Fibroblast of skin of left biceps (primary cell): ENCODE results near the gene HLA-E.
A peak's percentile ranks its signal among the peaks of the same experiment; 100 is the strongest.
"Not testable (repeated sequence)": the region's sequence is repeated elsewhere in the genome, so short reads cannot be mapped to it uniquely, and the experiment has no call there.

Experiments used
- DNase-seq, 2 experiments: peaks; one replicate each; pipeline ENCODE4 v3.0.0-alpha.2; 2013; ENCODE audit warnings: low read depth in 2 of 2

The HLA-E gene

DNA sequence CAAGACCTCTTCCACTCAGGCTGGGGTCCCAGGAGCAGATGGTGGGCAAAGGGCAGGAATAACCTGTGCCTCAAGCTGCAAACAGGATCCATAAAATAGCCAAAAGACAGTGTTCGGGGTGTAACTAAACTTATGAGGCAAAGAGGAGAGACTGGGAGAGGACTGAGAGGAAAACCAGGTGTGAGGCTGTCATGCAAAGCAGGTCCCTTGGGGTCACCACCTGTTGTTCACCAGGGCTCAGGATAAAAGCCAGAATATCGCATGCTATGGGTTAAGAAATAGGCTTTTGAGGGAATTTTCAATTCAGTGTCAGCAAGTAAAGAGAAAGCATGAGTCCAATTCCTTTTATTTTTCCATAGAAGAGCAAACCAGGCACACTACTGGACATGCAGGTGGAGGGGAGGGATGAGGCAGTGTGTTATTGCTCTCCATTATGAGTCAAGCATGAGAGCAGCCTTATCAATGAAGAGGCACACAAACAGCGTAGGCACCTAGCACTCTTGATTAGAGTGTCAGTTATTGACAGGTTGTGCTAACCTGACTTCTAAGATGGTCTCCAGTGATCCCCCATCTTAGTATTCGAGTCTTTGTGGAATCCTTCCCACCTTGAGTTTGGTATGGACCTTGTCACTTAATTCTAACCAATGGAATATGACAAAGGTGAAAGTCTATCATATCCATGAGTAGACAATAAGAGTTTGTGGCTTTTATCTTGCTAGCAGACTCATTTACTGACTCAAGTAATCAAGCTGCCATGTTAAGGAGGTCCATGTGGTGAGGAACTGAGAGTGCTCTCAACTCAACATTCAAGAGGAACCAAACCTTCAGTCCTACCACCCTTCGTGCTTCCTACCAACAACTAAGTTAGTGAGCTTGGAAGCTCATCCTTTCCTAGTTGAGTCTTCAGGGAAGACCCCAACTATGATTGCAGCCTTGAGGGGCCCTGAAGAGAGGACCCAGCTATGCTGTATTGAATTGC is 18.8 kb downstream of the HLA-E start:
- no peak for DNase-seq

DNA sequence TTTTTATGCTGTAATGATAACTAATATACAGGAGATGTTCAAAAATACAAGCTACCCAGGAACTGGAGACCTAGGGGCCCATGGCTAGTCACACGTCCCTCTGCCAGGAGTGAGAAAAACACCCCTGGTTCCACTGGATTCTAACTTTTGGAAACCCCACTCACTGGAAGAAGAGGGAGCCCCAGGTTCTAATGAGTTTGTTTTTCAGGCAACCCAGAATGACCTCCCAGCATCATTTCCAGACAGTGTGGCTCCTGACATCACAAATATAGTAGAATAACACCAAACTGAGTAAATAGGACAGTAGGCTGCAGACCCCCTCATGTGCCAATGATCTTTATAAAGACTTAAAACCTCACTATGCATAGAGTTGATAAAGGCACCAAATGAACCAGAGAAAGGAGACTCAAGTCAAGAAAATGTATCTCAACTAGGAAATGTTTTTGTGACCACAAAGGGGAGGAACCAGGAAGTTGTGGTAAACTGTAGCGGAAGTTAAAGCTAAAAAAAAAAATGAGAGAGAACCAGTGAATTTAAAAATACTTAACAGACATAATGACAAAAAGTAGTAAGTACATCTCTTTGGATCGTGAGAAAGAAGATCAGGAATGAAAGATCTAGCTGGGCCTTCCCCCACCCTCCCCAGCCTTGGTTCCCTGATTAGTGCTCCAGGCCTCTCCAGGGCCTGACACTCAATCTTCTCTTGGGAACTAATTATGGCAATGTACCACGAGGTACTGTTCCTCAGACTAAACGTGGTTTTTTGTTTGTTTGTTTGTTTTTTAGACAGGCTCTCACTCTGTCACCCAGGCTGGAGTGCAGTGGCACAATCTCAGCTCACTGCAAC is 19.8 kb downstream of the HLA-E start:
- DNase-seq: no peak

DNA sequence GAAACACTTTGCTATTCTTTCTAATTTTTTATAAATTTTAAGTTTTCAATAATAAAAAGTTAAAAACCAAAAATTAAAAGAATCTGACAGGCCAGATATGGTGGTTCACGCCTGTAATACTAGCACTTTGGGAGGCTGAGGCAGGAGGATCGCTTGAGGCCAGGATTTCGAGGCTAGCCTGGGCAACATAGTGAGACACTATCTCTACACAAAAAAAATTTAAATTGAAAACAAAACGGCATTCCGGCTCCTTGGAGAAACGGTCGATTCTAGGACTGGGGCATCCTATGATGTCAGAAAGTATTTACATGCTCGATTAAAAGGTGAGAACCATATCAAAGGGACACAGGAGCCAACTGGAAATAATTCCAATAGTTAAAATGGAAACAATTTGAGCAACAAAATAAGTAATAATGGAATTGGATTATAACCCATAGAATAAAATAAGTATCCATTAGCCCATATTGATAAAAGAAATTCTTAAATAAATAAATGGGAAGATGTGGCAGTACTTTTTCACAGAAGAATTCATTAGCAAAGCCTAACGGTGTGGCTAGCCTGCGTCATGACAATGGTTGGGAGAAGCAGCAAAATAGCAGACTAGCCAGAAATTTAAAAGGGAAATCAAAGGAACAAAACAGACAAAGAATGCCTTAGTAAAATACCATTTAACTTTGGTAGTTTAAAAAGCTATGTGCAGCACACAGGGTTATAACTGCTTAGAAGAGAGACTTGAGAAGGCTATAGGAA is 21.3 kb downstream of the HLA-E start:
- no peak for DNase-seq

DNA sequence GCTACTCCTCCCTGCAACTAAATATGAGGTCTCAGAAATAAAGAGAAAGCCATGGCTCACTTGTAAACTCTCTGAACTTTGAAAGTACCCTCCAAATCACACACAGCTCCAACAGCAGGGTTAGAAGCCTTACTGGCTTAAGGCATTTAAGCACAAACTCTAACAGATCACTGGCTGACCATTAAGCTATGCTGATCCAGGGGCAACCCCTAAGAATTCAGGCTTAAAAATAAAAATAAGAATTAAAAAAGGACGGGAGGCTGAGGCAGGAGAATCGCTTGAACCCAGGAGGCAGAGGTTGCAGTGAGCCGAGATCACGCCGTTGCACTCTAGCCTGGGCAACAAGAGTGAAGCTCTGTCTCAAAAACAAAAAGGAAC is 21.8 kb downstream of the HLA-E start:
- DNase-seq: no peak

DNA sequence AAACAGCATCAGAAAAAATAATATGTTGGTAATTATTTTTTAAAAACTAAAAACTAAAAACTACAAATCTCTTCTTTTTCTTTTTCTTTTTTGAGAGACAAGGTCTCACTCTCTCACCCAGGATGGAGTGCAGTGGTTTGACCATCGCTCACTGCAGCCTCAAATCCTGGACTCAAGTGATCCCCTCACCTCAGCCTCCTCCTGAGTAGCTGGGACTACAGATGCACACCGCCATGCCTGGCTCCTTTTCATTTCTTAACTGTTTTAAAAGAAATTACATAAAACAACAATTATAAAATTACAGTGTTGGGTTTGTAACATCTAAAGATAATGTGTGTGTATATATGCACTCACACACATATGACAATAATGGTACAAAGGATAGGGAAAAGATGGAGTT is 24.1 kb downstream of the HLA-E start:
- DNase-seq: no peak

DNA sequence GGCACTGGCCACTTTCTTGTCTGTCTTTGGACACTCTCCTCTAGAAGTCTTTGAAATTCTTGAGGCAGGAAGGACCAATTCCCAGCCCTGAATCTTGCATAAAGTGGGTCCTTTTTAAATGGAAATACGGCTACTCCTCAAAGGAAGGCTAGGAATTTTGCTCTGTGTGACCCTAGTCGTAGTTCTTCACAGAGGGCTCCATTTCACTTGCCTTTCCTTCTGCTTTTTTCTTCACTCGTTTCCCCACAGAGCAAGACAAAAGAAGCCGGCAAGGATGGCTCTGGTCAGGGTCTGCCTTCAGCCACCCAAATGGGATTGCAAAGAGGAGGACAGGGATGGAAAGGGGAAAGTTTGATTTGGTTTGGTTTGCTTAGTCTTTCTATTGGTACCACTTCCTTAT is 25.8 kb downstream of the HLA-E start:
- no peak for DNase-seq

DNA sequence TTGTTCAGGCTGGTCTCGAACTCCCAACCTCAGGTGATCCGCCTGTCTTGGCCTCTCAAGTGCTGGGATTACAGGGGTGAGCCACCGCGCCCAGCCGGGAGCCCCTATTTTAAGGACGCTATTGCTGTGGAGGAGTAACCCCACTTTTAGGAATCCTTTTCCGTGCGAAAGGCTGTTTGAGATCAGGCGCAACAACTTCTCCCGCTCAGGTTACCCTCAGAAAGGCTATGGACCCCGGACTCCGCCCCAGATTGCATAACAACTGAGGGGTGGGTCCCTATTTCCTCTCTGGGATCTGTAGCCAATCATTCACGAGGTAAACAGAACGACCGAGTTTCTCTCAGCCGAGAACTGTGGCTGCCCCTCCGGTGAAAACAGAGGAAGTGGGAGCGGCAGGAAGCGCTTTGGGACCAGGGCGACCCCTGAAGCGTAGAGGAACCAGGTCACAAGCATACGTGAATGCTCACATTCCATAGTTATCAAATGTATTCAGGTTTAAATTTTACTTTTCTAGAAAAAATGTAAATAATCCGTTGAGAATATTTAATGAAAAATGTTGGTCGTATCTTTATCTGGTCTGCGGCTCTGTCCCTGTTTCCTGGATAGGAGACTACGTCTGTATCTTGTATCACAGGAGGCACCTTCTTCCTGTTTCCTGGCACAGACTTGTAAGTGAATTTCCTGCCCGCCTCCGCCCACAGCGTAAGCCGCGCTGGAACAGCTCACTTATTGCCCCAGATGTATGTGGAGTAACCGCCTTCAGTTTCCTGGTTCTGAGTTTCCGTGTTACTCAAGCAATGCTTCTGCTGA is 26.8 kb downstream of the HLA-E start:
- peak; percentile 70 to 76 for DNase-seq

DNA sequence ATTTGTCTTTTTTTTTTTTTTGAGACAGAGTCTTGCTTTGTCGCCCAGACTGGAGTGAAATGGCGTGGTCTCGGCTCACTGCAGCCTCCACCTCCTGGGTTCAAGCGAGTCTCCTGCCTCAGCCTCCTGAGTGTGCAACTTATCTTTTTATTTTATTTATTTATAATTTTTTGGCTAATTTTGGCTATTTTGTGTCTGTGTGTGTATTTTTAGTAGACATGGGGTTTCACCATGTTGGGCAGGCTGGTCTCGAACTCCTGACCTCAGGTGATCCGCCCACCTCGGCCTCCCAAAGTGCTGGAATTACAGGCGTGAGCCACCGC is 27.4 kb downstream of the HLA-E start:
- DNase-seq: not testable (repeated sequence)

DNA sequence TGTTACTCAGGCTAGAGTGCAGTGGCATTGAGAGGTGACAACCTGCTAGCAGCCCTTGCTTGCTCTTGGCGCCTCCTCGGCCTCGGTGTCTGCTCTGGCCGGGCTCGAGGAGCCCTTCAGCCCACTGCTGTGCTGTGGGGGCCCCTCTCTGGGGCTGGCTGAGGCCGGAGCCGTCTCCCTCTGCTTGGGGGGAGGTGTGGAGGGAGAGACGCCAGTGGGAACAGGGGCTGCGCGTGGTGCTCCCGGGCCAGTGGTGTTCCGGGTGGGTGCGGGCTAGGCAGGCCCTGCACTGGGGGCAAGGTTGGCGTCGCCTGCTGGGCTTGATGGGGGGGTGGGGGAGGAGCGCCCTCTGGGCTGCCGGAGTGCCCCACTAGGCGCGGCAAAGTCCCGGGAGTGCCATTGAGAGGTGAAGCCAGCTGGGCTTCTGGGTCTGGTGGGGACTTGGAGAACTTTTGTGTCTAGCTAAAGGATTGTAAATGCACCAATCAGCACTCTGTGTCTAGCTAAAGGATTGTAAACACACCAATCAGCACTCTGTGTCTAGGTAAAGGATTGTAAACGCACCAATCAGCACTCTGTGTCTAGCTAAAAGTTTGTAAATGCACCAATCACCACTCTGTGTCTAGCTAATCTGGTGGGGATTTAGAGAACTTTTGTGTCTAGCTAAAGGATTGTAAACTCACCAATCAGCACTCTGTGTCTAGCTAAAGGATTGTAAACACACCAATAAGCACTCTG is 28.6 kb downstream of the HLA-E start:
- not testable (repeated sequence) for DNase-seq

DNA sequence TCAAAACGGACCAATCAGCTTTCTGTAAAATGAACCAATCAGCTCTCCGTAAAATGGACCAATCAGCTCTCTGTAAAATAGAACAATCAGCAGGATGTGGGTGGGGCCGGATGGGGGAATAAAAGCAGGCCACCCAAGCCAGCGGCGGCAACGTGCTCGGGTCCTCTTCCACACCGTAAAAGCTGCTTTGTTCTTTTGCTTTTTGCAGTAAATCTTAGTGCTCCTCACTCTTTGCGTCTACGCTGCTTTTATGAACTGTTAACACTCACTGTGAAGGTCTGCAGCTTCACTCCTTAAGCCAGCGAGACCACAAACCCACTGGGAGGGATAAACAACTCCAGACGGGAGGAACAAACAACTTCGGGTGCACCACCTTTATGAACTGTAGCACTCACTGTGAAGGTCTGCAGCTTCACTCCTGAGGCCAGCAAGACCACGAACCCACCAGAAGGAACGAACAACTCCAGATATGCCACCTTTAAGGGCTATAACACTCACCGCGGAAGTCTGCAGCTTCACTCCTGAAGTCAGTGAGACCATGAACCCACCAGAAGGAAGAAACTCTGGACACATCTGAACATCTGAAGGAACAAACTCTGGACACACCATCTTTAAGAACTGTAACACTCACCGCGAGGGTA is 29.3 kb downstream of the HLA-E start:
- not testable (repeated sequence) for DNase-seq

DNA sequence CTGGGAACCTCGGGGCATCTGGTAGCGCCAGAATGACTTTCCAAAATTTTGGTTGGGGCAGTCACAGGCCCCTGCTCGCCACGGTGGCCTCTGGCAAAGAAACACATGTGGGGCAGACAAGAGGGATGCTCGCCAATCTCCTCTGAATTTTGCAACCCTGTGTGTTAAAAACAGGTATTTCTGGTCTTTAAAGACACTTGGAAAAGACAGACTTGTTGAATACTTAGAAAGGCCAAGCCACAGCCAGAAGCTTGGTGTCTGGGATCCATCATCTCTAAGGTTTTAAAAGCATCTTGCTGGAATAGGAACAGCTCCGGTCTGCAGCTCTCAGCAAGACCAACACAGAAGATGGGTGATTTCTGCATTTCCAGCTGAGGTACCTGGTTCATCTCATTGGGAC is 31.2 kb downstream of the HLA-E start:
- DNase-seq: no peak

DNA sequence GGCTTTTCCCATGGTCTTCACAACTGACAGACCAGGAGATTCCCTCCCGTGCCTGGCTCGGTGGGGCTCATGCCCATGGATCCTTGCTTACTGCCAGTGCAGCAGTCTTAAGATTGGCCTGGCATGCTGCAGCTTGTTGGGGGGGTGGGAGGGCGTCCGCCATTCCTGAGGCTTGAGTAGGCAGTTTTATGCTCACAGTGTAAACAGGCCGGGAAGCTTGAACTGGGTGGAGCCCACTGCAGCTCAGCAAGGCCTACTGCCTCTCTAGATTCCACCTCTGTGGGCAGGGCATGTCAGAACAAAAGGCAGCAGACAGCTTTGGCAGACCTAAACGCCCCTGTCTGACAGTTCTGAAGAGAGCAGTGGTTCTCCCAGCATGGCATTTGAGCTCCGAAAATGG is 31.8 kb downstream of the HLA-E start:
- not testable (repeated sequence) for DNase-seq

DNA sequence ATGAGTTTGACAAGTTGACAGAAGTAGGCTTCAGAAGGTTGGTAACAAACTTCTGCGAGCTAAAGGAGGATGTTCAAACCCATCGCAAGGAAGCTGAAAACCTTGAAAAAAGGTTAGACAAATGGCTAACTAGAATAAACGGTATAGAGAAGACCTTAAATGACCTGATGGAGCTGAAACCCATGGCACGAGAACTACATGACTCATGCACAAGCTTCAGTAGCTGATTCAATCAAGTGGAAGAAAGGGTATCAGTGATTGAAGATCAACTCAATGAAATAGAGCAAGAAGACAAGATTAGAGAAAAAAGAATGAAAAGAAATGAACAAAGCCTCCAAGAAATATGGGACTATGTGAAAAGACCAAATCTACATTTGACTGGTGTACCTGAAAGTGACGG is 32.6 kb downstream of the HLA-E start:
- not testable (repeated sequence) for DNase-seq

DNA sequence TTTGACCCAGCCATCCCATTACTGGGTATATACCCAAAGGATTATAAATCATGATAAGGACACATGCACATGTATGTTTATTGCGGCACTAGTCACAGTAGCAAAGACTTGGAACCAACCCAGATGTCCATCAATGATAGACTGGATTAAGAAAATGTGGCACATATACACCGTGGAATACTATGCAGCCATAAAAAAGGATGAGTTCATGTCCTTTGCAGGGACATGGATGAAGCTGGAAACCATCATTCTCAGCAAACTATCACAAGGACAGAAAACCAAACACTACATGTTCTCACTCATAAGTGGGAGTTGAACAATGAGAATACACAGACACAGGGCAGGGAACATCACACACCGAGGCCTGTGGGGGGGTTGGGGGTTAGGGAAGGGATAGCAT is 37.1 kb downstream of the HLA-E start:
- DNase-seq: not testable (repeated sequence)

DNA sequence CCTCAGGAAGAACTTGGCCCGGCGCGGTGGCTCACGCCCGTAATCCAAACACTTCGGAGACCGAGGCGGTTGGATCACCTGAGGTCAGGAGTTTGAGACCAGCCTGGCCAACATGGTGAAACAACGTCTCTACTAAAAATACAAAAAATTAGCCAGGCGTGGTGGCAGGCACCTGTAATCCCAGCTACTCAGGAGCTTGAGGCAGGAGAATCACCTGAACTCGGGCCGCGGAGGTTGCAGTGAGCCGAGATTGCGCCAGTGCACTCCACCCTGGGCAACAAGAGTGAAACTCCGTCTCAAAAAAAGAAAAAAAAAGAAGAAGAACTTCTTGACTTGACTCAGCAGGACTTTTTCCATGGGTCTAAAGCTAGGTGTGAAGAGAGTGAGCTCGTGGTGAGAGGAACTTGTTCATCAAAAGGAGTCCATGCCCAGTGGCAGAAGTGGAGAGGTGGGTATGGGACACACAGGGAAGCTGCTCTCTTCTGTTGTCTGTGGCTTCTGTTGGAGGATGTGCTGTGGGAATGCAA is 40.1 kb downstream of the HLA-E start:
- DNase-seq: not testable (repeated sequence)

DNA sequence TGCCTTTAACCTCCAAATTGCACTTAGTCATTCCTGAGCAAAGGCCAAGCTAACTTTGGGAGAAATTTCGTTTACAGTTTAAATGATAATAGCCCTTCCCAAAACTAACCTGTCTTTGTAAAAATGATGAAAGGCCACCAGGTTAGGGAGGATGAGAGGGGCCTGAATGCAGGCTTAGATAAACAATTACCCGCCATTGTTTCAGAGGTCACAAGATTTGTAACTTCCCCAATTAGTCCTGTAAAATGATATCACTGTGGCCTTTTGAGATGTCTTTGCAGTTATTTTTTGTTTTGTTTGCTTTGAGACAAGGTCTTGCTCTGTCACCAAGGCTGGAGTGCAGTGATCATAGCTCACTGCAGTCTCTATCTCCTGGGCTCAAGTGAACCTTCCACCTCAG is 40.7 kb downstream of the HLA-E start:
- no peak for DNase-seq

DNA sequence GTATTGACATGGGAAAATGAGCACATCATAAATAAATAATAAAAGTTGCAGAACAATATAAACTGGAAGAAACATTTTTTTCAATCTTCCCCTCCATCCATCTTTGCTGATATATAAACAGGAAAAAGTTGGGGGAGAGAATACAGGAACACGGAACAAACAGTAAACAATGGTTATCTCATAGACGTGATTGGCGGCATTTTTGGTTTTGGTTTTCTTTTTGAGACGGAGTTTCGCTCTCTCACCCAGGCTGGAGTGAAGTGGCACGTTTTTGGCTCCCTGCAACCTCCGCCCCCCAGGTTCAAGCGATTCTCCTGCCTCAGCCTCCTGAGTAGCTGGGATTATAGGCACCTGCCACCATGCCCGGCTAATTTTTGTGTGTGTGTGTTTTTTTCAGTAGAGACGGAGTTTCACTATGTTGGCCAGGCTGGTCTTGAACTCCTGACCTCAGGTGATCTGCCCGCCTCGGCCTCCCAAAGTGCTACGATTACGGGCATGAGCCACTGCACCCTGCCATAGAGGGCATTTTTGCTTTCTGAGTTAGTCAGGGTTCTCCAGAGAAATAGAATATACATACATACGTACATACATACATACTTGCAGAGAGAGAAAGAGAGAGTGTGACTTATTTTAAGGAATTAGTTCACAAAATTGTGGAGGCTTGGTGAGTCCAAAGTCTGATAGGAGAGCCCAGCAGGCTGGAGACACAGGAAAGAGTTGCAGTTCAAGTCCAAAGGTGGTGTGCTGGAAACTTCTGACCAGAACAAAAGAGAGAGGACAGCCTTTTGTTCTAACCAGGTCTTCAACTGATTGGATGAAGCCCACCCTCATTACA is 44.4 kb downstream of the HLA-E start:
- DNase-seq: no peak

DNA sequence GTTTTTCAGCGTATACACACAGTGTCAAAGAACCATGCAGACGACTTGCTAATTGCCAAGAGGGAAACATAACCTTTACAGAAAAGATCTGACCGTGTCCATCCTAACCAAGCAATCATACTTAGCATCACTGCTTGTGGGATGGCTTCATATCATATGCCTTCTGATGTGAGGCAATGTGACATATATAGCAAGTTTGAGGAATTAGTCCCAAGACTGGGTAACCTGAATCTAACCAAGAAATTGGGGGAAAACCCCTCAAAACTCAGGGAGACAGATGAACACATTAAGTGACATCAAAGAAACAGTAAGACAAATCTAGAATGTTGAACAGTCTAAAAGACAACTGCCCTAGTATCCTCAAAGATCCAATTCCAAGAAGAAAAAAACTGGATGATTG is 48.6 kb downstream of the HLA-E start:
- DNase-seq: no peak
